ENCODE data around the gene SRBD1.
A peak's percentile ranks its signal among the peaks of the same experiment; 100 is the strongest.

The SRBD1 gene

GRCh38 chr2:45446016-45446415, 165.1 kb downstream of the SRBD1 start:
- Histone ChIP-seq H3K36me3 (ENCODE audit: control insufficient read depth in 4 of 4, insufficient read depth in 4 of 4, low read length in 3 of 4) (peaks cover 0 to 8% (median 0%) of the 10 kb centered on the region in 4 experiments), H3K27ac (ENCODE audit: insufficient read depth in 1 of 2, low read depth in 1 of 2, low read length in 2 of 2, poor library complexity in 1 of 2, severe bottlenecking in 2 of 2) (no peak overlapping the region), H3K4me1 (ENCODE audit: control extremely low read depth in 1 of 4, control insufficient read depth in 4 of 4, insufficient read depth in 4 of 4, low read length in 3 of 4) (no peaks in the 10 kb centered on the region), H3K9me3 (ENCODE audit: control extremely low read depth in 1 of 5, control insufficient read depth in 4 of 5, insufficient read depth in 2 of 5, low read depth in 1 of 5, low read length in 4 of 5) (no peaks in the 10 kb centered on the region), H3K27me3 (replicated peaks in 2 of 5; ENCODE audit: control insufficient read depth in 4 of 5, insufficient read depth in 5 of 5, low read length in 4 of 5) (no peaks in the 10 kb centered on the region), H3K4me3 (ENCODE audit: control insufficient read depth in 1 of 7, extremely low read depth in 1 of 7, insufficient read depth in 4 of 7, low read depth in 2 of 7, low read length in 6 of 7) (no peak overlapping the region)
- DNase-seq, result no peak
- CTCF ChIA-PET, result interaction anchor here (0.8 kb wide), 1 partner anchor 41 kb away, joined by 3 read pairs; no protein-coding TSS in a partner anchor
- 100% methylated on average over 2 of the region's 2 CpGs for WGBS (ENCODE audit: insufficient coverage)
- POLR2A ChIA-PET, result no interaction called here

GRCh38 chr2:45445037-45445436, 166.0 kb downstream of the SRBD1 start:
- H3K4me1 ChIP-seq (ENCODE audit: control extremely low read depth in 1 of 4, control insufficient read depth in 4 of 4, insufficient read depth in 4 of 4, low read length in 3 of 4), result no peaks in the 10 kb centered on the region
- no peaks in the 10 kb centered on the region for H3K27me3 ChIP-seq (replicated peaks in 2 of 5; ENCODE audit: control insufficient read depth in 4 of 5, insufficient read depth in 5 of 5, low read length in 4 of 5)
- H3K4me3 ChIP-seq (ENCODE audit: control insufficient read depth in 1 of 7, extremely low read depth in 1 of 7, insufficient read depth in 4 of 7, low read depth in 2 of 7, low read length in 6 of 7), result no peak overlapping the region
- ChIA-PET CTCF (no interaction called here), POLR2A (interaction anchor here (0.7 kb wide), 1 partner anchor 13 kb away, joined by 3 read pairs; no protein-coding TSS in a partner anchor)
- peaks cover 0 to 1% (median 0%) of the 10 kb centered on the region in 5 experiments for H3K9me3 ChIP-seq (ENCODE audit: control extremely low read depth in 1 of 5, control insufficient read depth in 4 of 5, insufficient read depth in 2 of 5, low read depth in 1 of 5, low read length in 4 of 5)
- H3K27ac ChIP-seq (ENCODE audit: insufficient read depth in 1 of 2, low read depth in 1 of 2, low read length in 2 of 2, poor library complexity in 1 of 2, severe bottlenecking in 2 of 2), result no peak overlapping the region
- H3K36me3 ChIP-seq (ENCODE audit: control insufficient read depth in 4 of 4, insufficient read depth in 4 of 4, low read length in 3 of 4), result peaks cover 0 to 8% (median 0%) of the 10 kb centered on the region in 4 experiments
- WGBS (ENCODE audit: insufficient coverage), result no CpG with 5 or more reads among the region's 1 CpG
- DNase-seq, result no peak

- Histone ChIP-seq H3K4me1 (ENCODE audit: control extremely low read depth in 1 of 4, control insufficient read depth in 4 of 4, insufficient read depth in 4 of 4, low read length in 3 of 4) (no peaks in the 10 kb centered on the region), H3K36me3 (ENCODE audit: control insufficient read depth in 4 of 4, insufficient read depth in 4 of 4, low read length in 3 of 4) (peaks cover 0 to 4% (median 0%) of the 10 kb centered on the region in 4 experiments), H3K27me3 (replicated peaks in 2 of 5; ENCODE audit: control insufficient read depth in 4 of 5, insufficient read depth in 5 of 5, low read length in 4 of 5) (no peaks in the 10 kb centered on the region), H3K9me3 (ENCODE audit: control extremely low read depth in 1 of 5, control insufficient read depth in 4 of 5, insufficient read depth in 2 of 5, low read depth in 1 of 5, low read length in 4 of 5) (peaks cover 0 to 4% (median 0%) of the 10 kb centered on the region in 5 experiments), H3K4me3 (ENCODE audit: control insufficient read depth in 1 of 7, extremely low read depth in 1 of 7, insufficient read depth in 4 of 7, low read depth in 2 of 7, low read length in 6 of 7) (no peak overlapping the region), H3K27ac (ENCODE audit: insufficient read depth in 1 of 2, low read depth in 1 of 2, low read length in 2 of 2, poor library complexity in 1 of 2, severe bottlenecking in 2 of 2) (no peak overlapping the region)
- WGBS (ENCODE audit: insufficient coverage), result 78% methylated on average over 1 of the region's 1 CpG
- no peak for DNase-seq
- ChIA-PET CTCF (interaction anchor here (0.6 to 1.5 kb wide), 2 partner anchors 46 to 97 kb away, joined by 3 read pairs; no protein-coding TSS in a partner anchor), POLR2A (no interaction called here)
Measured at GRCh38 chr2:45443012-45443411, 168.1 kb downstream of the SRBD1 start.

GRCh38 chr2:45442026-45442425, 169.0 kb downstream of the SRBD1 start:
- Histone ChIP-seq H3K4me3 (ENCODE audit: control insufficient read depth in 1 of 7, extremely low read depth in 1 of 7, insufficient read depth in 4 of 7, low read depth in 2 of 7, low read length in 6 of 7) (no peak overlapping the region), H3K27me3 (replicated peaks in 2 of 5; ENCODE audit: control insufficient read depth in 4 of 5, insufficient read depth in 5 of 5, low read length in 4 of 5) (no peaks in the 10 kb centered on the region), H3K27ac (ENCODE audit: insufficient read depth in 1 of 2, low read depth in 1 of 2, low read length in 2 of 2, poor library complexity in 1 of 2, severe bottlenecking in 2 of 2) (no peak overlapping the region), H3K36me3 (ENCODE audit: control insufficient read depth in 4 of 4, insufficient read depth in 4 of 4, low read length in 3 of 4) (peaks cover 0 to 8% (median 2%) of the 10 kb centered on the region in 4 experiments), H3K4me1 (ENCODE audit: control extremely low read depth in 1 of 4, control insufficient read depth in 4 of 4, insufficient read depth in 4 of 4, low read length in 3 of 4) (no peaks in the 10 kb centered on the region), H3K9me3 (ENCODE audit: control extremely low read depth in 1 of 5, control insufficient read depth in 4 of 5, insufficient read depth in 2 of 5, low read depth in 1 of 5, low read length in 4 of 5) (peaks cover 3 to 6% (median 3%) of the 10 kb centered on the region in 5 experiments)
- WGBS (ENCODE audit: insufficient coverage), result 100% methylated on average over 2 of the region's 3 CpGs
- ChIA-PET POLR2A (no interaction called here), CTCF (interaction anchor here (1.4 to 1.5 kb wide), 2 partner anchors 45 to 273 kb away, joined by 3 read pairs; no protein-coding TSS in a partner anchor)
- DNase-seq, result no peak

- Histone ChIP-seq H3K4me1 (ENCODE audit: control extremely low read depth in 1 of 4, control insufficient read depth in 4 of 4, insufficient read depth in 4 of 4, low read length in 3 of 4) (no peaks in the 10 kb centered on the region), H3K27me3 (replicated peaks in 2 of 5; ENCODE audit: control insufficient read depth in 4 of 5, insufficient read depth in 5 of 5, low read length in 4 of 5) (no peaks in the 10 kb centered on the region), H3K9me3 (ENCODE audit: control extremely low read depth in 1 of 5, control insufficient read depth in 4 of 5, insufficient read depth in 2 of 5, low read depth in 1 of 5, low read length in 4 of 5) (peaks cover 3 to 11% (median 4%) of the 10 kb centered on the region in 5 experiments), H3K36me3 (ENCODE audit: control insufficient read depth in 4 of 4, insufficient read depth in 4 of 4, low read length in 3 of 4) (peaks cover 0 to 12% (median 2%) of the 10 kb centered on the region in 4 experiments), H3K27ac (ENCODE audit: insufficient read depth in 1 of 2, low read depth in 1 of 2, low read length in 2 of 2, poor library complexity in 1 of 2, severe bottlenecking in 2 of 2) (no peak overlapping the region), H3K4me3 (ENCODE audit: control insufficient read depth in 1 of 7, extremely low read depth in 1 of 7, insufficient read depth in 4 of 7, low read depth in 2 of 7, low read length in 6 of 7) (no peak overlapping the region)
- ChIA-PET CTCF (interaction anchor here (1.4 to 1.5 kb wide), 2 partner anchors 45 to 272 kb away, joined by 3 read pairs; no protein-coding TSS in a partner anchor), POLR2A (no interaction called here)
- no CpG with 5 or more reads among the region's 3 CpGs for WGBS (ENCODE audit: insufficient coverage)
- no peak for DNase-seq
Measured at GRCh38 chr2:45441571-45441970, 169.5 kb downstream of the SRBD1 start.

- no peaks in the 10 kb centered on the region for H3K4me1 ChIP-seq (ENCODE audit: control extremely low read depth in 1 of 4, control insufficient read depth in 4 of 4, insufficient read depth in 4 of 4, low read length in 3 of 4)
- no peak overlapping the region for H3K27ac ChIP-seq (ENCODE audit: insufficient read depth in 1 of 2, low read depth in 1 of 2, low read length in 2 of 2, poor library complexity in 1 of 2, severe bottlenecking in 2 of 2)
- peaks cover 3 to 14% (median 5%) of the 10 kb centered on the region in 5 experiments for H3K9me3 ChIP-seq (ENCODE audit: control extremely low read depth in 1 of 5, control insufficient read depth in 4 of 5, insufficient read depth in 2 of 5, low read depth in 1 of 5, low read length in 4 of 5)
- H3K36me3 ChIP-seq (ENCODE audit: control insufficient read depth in 4 of 4, insufficient read depth in 4 of 4, low read length in 3 of 4), result peaks cover 2 to 15% (median 3%) of the 10 kb centered on the region in 4 experiments
- ChIA-PET CTCF (no interaction called here), POLR2A (no interaction called here)
- DNase-seq, result peak in 1 of 3 donors; percentile 10
- no peaks in the 10 kb centered on the region for H3K27me3 ChIP-seq (replicated peaks in 2 of 5; ENCODE audit: control insufficient read depth in 4 of 5, insufficient read depth in 5 of 5, low read length in 4 of 5)
- no peak overlapping the region for H3K4me3 ChIP-seq (ENCODE audit: control insufficient read depth in 1 of 7, extremely low read depth in 1 of 7, insufficient read depth in 4 of 7, low read depth in 2 of 7, low read length in 6 of 7)
- 95% methylated on average over 2 of the region's 6 CpGs for WGBS (ENCODE audit: insufficient coverage)
Measured at GRCh38 chr2:45439788-45440773, 171.0 kb downstream of the SRBD1 start.

All from common myeloid progenitor, CD34-positive (primary cell).